Measurements from ENCODE around the gene ENOPH1. TPM values are rescaled to one million over a fixed set of nuclear protein-coding genes. Genes with fewer than 3 reads are reported as not detected.

ENOPH1 gene
- total and polyA plus RNA-seq, 9 of the 15 experiments (the other 6 are each of a cell fraction or from before 2014, with no cell fraction given), result 29.8 to 71.4 (median 48.9) TPM

- no peak for TF ChIP-seq CLOCK (CRISPR knock-in tag; IDR thresholded peaks at IDR 0.05; ENCODE audit: borderline replicate concordance)
- no peak for TF ChIP-seq HBP1 (CRISPR knock-in tag; IDR thresholded peaks at IDR 0.05)
Measured at GRCh38 chr4:82482387-82482786, 52.0 kb downstream of the ENOPH1 start (continued).

GRCh38 chr4:82484996-82485783 is 54.8 kb downstream of the ENOPH1 start:
- Histone ChIP-seq H4K20me1 (replicated peaks; ENCODE audit: control insufficient read depth, insufficient read depth, low read length) (no peaks in the 10 kb centered on the region), H3K36me3 (ENCODE audit: control insufficient read depth, insufficient read depth, low read length) (no peaks in the 10 kb centered on the region), H3K9ac (ENCODE audit: insufficient read depth in 1 of 2, low read depth in 2 of 2, low read length in 2 of 2) (no peak overlapping the region), H2AFZ (ENCODE audit: low read depth, low read length) (no peak overlapping the region), H3K9me3 (replicated peaks; ENCODE audit: control insufficient read depth, insufficient read depth, low read depth, low read length) (no peaks in the 10 kb centered on the region), H3K4me3 (no peak overlapping the region), H3K27me3 (ENCODE audit: control insufficient read depth in 2 of 2, insufficient read depth in 2 of 2, low read length in 2 of 2) (peaks cover 27 to 36% of the 10 kb centered on the region in 2 experiments), H3K9me1 (ENCODE audit: control insufficient read depth, insufficient read depth, low read length) (no peaks in the 10 kb centered on the region), H3K79me2 (ENCODE audit: control insufficient read depth, insufficient read depth, low read length) (no peaks in the 10 kb centered on the region), H3K4me2 (ENCODE audit: insufficient read depth, low read length) (no peak overlapping the region), H3K4me1 (replicated peaks in 1 of 2; ENCODE audit: control insufficient read depth in 2 of 2, insufficient read depth in 2 of 2, low read length in 2 of 2) (no peaks in the 10 kb centered on the region), H3K27ac (ENCODE audit: extremely low read depth, low read depth, low read length) (no peak overlapping the region)
- FAIRE-seq (no peak), ATAC-seq (no peak), DNase-seq (ENCODE audit: extremely low read depth in 1 of 4, low spot score in 3 of 4) (no peak)
- TF ChIP-seq NFXL1 (CRISPR knock-in tag; IDR thresholded peaks at IDR 0.05) (no peak), SMAD2 (IDR thresholded peaks at IDR 0.05; ENCODE audit: low read depth, low read length) (no peak), ZNF583 (CRISPR knock-in tag; IDR thresholded peaks at IDR 0.05) (no peak), LARP7 (IDR thresholded peaks at IDR 0.05) (no peak), POLR2B (IDR thresholded peaks at IDR 0.05; ENCODE audit: low read depth, partially characterized antibody) (no peak), MCM5 (IDR thresholded peaks at IDR 0.05; ENCODE audit: low read depth) (no peak), MAFG (tag; conservative IDR thresholded peaks at IDR 0.05) (no peak), PHTF2 (CRISPR knock-in tag; IDR thresholded peaks at IDR 0.05) (no peak), ZNF324 (CRISPR knock-in tag; IDR thresholded peaks at IDR 0.05) (no peak), ZC3H8 (IDR thresholded peaks at IDR 0.05) (no peak), CEBPB (tag; IDR thresholded peaks at IDR 0.05) (no peak), OTX1 (CRISPR knock-in tag; IDR thresholded peaks at IDR 0.05) (no peak), ZNF311 (CRISPR knock-in tag; IDR thresholded peaks at IDR 0.05) (no peak), YY1 (IDR thresholded peaks at IDR 0.05; ENCODE audit: borderline replicate concordance in 1 of 3, control insufficient read depth in 1 of 3, extremely low read depth in 1 of 3, insufficient read depth in 3 of 3, insufficient read length in 1 of 3, insufficient replicate concordance in 2 of 3, low read depth in 1 of 3, low read length in 2 of 3) (no peak), CSDE1 (IDR thresholded peaks at IDR 0.05) (no peak), ZBTB7A (IDR thresholded peaks at IDR 0.05; ENCODE audit: borderline replicate concordance, control insufficient read depth, low read depth, low read length) (no peak), ZNF696 (CRISPR knock-in tag; conservative IDR thresholded peaks at IDR 0.05) (no peak)
- CTCF ChIA-PET (ENCODE audit: low intra/inter-chr PET ratio), result no interaction called here
- POLR2A ChIA-PET, result interaction anchor here (0.6 kb wide), 1 partner anchor 182 kb away, joined by 4 read pairs; no protein-coding TSS in a partner anchor
- 2% methylated on average over 14 of the region's 14 CpGs for WGBS (ENCODE audit: insufficient coverage, low coverage, missing lambda C conversion rate)
- intact Hi-C loops (cut with micrococcal nuclease) (no loop called here), in situ Hi-C loops (cut with MboI) (no loop called here)
- BruUV-seq (replicated peaks), result no TSS peak
